Dendritic cell treated with granulocyte-macrophage colony-stimulating factor and Interleukin-4, amounts not matched to agents 40 ng/mL and 50 ng/mL, for 4 days (primary cell): ENCODE data around the gene SPINK8.
"Not testable (repeated sequence)": the region's sequence is repeated elsewhere in the genome, so short reads cannot be mapped to it uniquely, and the experiment has no call there.

ENCODE experiments used
- H3K27ac Mint-ChIP-seq: one replicate; pipeline ENCODE4 v1.8.0; 2022; ENCODE audit warnings: mild to moderate bottlenecking, mixed read lengths
- H3K27me3 Mint-ChIP-seq: one replicate; pipeline ENCODE4 v1.8.0; 2022; ENCODE audit warnings: mild to moderate bottlenecking, mixed read lengths
- H3K36me3 Mint-ChIP-seq: one replicate; pipeline ENCODE4 v1.8.0; 2022; ENCODE audit warnings: low read depth, mixed read lengths
- H3K4me1 Mint-ChIP-seq: one replicate; pipeline ENCODE4 v1.8.0; 2022; ENCODE audit warnings: low read depth, mixed read lengths
- H3K4me3 Mint-ChIP-seq: one replicate; pipeline ENCODE4 v1.8.0; 2022; ENCODE audit warnings: mild to moderate bottlenecking, moderate library complexity, mixed read lengths
- H3K9me3 Mint-ChIP-seq: one replicate; pipeline ENCODE4 v1.8.0; 2022; ENCODE audit warnings: mixed read lengths
- intact Hi-C: fragments of 100-400 bp; cut with micrococcal nuclease; formaldehyde crosslinking; loops from one replicate; pipeline ENCODE4 v1.15.0; 2022

SPINK8 gene

DNA sequence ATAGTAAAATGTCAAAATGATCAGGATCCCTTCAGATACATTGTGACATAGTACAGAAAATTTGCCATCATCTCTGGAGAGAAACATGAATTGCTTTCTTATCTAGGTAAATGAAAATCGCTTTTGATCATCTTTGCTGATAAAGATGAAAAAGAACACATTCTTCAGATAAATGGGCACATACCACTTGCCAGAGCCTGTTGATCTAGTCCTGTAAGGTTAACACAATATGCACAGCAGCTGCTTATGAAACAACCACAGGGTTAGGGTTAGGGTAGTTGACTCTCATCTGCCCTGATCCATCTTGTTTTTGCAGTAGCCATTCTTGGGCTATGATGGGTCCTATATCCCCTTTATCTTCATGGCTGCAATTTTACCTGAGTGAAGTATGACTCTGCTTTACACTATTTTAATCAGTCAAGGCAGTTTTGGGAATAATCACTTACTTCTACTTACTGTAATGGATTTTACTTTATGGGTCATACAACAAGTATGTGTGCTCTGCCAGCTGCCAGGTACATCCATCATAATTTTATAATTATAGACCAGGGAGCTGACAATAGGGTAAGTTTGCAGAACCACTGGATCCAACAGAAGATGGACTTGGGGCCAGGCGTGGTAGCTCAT lies 12.6 kb upstream of the SPINK8 start:
- H3K36me3 Mint-ChIP-seq, result no peaks in the 10 kb centered on the region
- H3K27ac Mint-ChIP-seq, result no peak overlapping the region
- intact Hi-C loops, result no loop called here
- H3K4me1 Mint-ChIP-seq, result no peaks in the 10 kb centered on the region
- no peaks in the 10 kb centered on the region for H3K9me3 Mint-ChIP-seq
- no peak overlapping the region for H3K4me3 Mint-ChIP-seq
- no peaks in the 10 kb centered on the region for H3K27me3 Mint-ChIP-seq

DNA sequence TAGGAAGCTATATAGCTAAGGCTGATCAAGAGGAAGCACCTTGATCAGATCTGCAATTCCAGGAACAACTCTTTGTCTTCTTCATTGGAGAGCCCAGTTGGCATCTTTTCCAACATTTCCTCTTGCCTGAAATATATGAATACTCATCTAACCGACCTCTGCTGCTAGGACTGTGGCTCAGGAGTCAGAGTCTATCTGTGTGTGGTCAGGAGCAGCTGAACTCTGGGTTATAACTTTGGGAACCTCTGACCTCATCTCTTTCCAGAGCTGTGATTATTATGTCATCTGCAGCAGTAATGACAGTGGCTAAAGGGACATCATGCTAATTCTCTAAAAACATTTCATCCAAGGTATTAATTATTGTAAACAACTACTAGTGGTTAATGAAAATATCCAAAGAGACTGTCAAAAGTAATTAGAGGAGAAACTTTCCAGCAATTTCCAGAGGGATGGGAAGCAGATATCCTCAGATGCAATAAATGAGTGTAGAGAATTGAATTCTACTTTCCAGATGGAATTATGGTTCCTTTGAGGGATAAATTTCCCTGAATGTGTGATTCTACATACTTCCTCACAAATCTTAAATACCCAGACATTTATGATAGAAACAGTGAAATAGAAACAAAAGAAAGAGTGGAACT lies 11.5 kb upstream of the SPINK8 start:
- no peak overlapping the region for H3K27ac Mint-ChIP-seq
- H3K9me3 Mint-ChIP-seq, result no peaks in the 10 kb centered on the region
- intact Hi-C loops, result no loop called here
- H3K4me3 Mint-ChIP-seq, result no peak overlapping the region
- H3K4me1 Mint-ChIP-seq, result no peaks in the 10 kb centered on the region
- no peaks in the 10 kb centered on the region for H3K27me3 Mint-ChIP-seq
- H3K36me3 Mint-ChIP-seq, result no peaks in the 10 kb centered on the region

DNA sequence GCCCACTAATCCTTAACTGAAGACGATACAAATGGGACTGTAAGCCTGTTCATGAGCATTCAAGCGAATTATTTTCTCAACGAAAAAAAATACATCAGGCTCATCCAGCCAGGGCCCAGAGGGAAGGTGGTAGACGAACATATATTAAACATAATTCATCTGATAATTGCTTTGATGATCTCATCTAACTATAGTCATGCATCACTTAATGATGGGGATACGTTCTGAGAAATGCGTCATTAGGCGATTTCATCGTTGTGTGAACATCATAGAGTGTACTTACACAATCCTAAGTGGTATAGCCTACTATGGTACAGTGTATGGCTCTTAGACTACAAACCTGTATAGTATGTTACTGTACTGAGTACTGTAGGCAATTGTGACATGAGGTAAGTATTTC lies 10.0 kb upstream of the SPINK8 start:
- H3K9me3 Mint-ChIP-seq, result no peaks in the 10 kb centered on the region
- H3K27ac Mint-ChIP-seq, result no peak overlapping the region
- H3K36me3 Mint-ChIP-seq, result no peaks in the 10 kb centered on the region
- peaks cover 2% of the 10 kb centered on the region for H3K4me1 Mint-ChIP-seq
- no peaks in the 10 kb centered on the region for H3K27me3 Mint-ChIP-seq
- intact Hi-C loops, result no loop called here
- H3K4me3 Mint-ChIP-seq, result no peak overlapping the region

DNA sequence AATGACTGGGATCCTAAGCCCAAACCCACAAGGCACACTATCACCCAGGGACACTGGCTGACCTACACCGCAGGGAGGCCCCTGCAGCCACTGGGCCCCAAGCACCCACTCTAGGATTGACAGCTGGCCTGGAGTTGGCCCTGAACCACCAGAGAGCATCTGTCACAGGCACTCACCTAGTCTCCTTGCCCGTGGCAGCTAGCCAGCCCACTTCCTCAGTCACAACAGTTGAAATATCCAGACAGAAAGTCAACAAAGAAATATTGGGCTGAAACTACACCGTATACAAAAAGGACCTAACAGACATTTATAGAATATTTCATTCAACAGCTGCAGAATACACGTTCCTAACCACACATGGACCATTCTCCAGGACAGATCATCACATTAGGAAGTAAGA lies 5.2 kb upstream of the SPINK8 start:
- Mint-ChIP-seq H3K27me3 (no peaks in the 10 kb centered on the region), H3K9me3 (no peaks in the 10 kb centered on the region)

DNA sequence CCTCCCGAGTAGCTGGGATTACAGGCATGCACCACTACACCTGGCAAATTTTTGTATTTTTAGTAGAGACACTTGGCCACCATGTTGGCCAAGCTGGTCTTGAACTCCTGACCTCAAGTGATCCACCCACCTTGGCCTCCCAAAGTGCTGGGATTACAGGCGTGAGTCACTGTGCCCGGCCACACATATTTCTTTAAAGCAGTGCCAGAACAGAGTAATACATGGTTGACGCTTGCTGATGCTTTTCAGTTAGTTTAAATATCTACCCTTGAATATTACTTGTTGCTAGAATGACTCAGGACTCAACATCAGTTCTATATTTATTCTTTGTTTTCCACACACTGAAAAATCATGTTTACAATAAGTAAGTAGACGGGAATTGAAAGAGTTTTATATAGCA lies 4.1 kb upstream of the SPINK8 start:
- H3K36me3 Mint-ChIP-seq, H3K9me3 Mint-ChIP-seq, H3K27me3 Mint-ChIP-seq, H3K4me3 Mint-ChIP-seq, intact Hi-C loops, H3K27ac Mint-ChIP-seq: not testable (repeated sequence)
- H3K4me1 Mint-ChIP-seq, result peaks cover 36% of the 10 kb centered on the region

More for the DNA sequence above, 5.2 kb upstream of the SPINK8 start:
- Mint-ChIP-seq H3K36me3 (no peaks in the 10 kb centered on the region), H3K4me3 (no peak overlapping the region), H3K27ac (no peak overlapping the region), H3K4me1 (peaks cover 25% of the 10 kb centered on the region)
- intact Hi-C loops, result no loop called here

DNA sequence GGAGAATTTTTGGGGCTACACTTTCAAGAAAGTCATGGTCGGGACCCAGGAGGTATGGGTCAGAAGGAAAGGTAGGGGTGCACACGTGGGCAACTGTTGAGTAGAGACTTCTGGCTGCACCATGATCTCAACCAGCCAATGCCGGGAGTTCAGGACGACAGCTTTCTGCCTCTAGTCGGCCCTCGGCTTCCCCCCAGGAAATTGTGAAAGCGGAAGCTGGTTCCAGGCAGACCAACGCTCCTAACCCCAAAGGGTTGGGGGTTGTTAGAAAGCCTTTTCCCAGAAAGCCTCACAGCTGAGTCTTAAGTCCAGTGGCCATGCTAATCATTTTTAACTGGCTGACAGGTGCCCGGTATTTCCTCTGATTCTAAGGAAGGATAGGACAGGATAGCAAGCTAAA lies 1.8 kb upstream of the SPINK8 start:
- peaks cover 41% of the 10 kb centered on the region for H3K4me1 Mint-ChIP-seq
- H3K27ac Mint-ChIP-seq, result peak overlapping the region; percentile 10
- intact Hi-C loops, H3K36me3 Mint-ChIP-seq, H3K9me3 Mint-ChIP-seq, H3K27me3 Mint-ChIP-seq: not testable (repeated sequence)
- peak overlapping the region; percentile 49 for H3K4me3 Mint-ChIP-seq

DNA sequence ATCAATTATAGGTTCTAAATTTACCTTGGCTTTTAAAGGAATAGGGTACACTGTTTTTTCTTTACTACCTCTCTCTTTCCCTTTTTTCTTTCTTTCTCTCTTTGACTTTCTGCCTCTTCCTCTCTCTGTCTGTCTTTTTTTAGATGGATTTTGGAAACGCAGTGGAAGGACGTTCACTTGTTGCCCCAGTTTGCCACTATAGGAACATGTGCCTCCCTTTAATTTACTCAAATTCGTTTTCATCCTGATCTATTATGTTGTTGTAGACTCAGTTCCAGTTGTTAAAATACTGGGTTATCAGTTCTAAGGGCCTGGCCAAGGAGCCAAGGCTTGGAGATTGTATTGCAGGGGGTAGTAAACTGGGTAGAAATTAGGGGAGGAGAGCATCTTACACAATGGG lies 1.1 kb upstream of the SPINK8 start:
- intact Hi-C loops, result no loop called here
- H3K4me1 Mint-ChIP-seq, result peaks cover 41% of the 10 kb centered on the region
- H3K9me3 Mint-ChIP-seq, result no peaks in the 10 kb centered on the region
- peak overlapping the region; percentile 10 for H3K27ac Mint-ChIP-seq
- H3K4me3 Mint-ChIP-seq, result no peak overlapping the region
- no peaks in the 10 kb centered on the region for H3K36me3 Mint-ChIP-seq
- no peaks in the 10 kb centered on the region for H3K27me3 Mint-ChIP-seq

DNA sequence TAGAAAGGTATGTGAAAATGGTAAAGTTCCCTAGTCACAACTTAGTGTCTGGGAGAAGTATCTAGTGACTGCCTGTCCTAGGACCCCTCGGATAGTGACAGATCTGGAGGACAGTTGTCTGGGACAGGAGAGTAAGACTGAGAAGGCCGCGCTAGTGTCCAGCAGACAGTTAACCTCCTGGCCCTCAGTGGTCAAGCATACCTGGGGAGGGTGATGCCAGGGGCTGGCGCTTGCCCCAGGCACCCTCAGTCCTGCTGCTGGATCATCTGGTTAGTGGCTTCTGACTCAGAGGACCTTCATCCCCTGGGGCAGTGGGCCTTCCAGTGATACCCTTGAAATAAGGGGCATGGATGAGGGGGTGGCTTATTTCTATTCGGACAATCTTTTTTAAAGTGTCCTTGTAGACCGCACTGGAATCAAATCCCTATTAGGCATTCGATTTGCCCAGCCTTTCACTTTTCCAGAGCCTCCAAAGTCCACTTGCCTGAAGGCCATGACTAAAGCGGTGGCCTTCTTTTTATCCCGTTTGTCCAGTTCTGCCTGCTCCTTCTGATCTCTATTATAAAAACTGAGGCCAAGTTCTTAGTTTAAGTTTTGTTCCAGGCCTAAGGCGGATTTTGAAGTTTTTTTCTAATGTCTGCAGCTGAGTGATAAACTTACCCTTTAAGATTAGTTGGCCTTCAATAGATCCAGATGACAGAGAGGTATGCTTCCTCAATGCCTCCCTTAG lies 1.6 kb downstream of the SPINK8 start:
- H3K36me3 Mint-ChIP-seq, H3K27me3 Mint-ChIP-seq, H3K9me3 Mint-ChIP-seq, H3K27ac Mint-ChIP-seq, intact Hi-C loops, H3K4me3 Mint-ChIP-seq: not testable (repeated sequence)
- peaks cover 32% of the 10 kb centered on the region for H3K4me1 Mint-ChIP-seq

DNA sequence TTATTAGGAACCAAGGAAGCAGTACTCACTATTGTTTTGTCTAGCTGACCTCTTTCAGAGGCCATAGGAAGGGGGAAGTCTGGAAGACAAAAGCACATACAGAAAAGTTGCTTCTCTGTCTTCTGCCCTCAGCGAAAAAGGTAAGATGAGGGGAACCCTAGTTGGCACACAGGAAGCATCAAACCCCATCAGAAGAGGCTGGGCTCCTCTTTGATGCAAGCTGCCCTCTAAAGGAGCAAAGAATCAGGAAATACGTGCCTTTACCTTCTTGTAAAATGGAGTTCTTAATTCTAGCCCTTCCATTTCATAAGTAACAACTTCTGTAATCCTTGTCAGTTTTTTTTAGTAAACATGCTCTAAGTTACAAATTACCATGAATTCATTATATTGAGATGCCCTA lies 12.5 kb downstream of the SPINK8 start:
- peaks cover 9% of the 10 kb centered on the region for H3K9me3 Mint-ChIP-seq
- H3K27me3 Mint-ChIP-seq, result no peaks in the 10 kb centered on the region
- H3K27ac Mint-ChIP-seq, result no peak overlapping the region
- intact Hi-C loops, result no loop called here
- no peak overlapping the region for H3K4me3 Mint-ChIP-seq
- H3K36me3 Mint-ChIP-seq, result no peaks in the 10 kb centered on the region
- H3K4me1 Mint-ChIP-seq, result peaks cover 13% of the 10 kb centered on the region

DNA sequence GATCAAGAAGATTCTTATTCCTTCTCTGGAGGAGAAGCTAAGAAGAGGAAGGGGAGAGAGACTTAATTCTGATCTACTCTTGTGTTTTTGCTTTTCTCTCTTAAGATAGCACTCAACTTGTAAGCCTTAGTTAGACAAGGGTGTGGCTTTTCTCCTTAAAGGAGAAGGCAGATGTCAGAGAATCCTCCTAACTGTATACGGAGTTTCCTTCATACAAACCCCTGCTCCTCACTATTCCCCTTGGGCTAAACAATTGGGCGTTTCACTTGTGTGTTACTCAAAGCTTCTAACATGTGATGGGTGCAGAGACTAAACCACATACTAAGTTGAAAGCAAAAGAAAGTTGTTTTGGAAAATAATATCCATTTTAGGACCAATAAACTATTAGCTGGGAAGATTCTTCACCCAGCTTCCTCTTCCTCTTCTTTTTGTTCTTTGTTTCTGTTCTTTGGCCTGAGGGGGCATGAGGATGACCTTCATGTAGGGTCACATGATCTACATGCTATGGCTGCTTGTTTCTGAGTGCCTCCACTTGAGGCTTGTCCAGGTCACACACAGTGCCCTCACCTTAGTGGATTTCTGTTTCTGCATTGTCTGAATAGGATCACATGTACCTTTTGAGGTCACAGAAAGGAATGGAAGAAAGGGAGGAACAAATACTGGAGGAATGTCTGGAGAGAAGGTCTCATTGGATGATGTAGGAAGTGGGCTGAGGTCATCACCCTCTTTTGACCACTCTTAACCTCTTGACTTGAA lies 14.6 kb downstream of the SPINK8 start:
- H3K36me3 Mint-ChIP-seq, result no peaks in the 10 kb centered on the region
- intact Hi-C loops, result no loop called here
- peak overlapping the region; percentile 68 for H3K27ac Mint-ChIP-seq

DNA sequence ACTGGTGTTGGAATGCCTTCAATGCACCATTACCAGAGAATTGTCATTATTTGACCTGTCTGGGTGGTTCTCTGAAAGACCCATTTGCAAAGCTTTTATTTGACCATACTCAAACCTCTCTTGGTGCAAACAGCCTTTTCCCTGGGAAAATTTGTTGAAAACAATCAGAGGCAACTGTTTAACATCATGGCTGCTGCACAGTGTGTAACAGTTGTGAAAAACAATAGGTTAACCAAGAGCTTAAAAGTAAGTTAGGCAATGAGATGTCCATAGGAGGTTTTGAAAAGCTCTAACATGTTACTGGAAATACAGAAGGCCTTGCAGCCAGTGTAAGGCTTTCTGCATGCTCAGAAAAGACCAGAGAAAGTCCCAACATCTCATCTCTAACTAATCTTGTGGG lies 18.9 kb downstream of the SPINK8 start:
- intact Hi-C loops, result no loop called here
- H3K27me3 Mint-ChIP-seq, result no peaks in the 10 kb centered on the region
- H3K9me3 Mint-ChIP-seq, result no peaks in the 10 kb centered on the region
- H3K4me1 Mint-ChIP-seq, result peaks cover 13% of the 10 kb centered on the region
- H3K4me3 Mint-ChIP-seq, result no peak overlapping the region
- H3K36me3 Mint-ChIP-seq, result no peaks in the 10 kb centered on the region
- no peak overlapping the region for H3K27ac Mint-ChIP-seq

More for the DNA sequence above, 14.6 kb downstream of the SPINK8 start:
- H3K4me3 Mint-ChIP-seq, result no peak overlapping the region
- H3K27me3 Mint-ChIP-seq, result no peaks in the 10 kb centered on the region
- H3K9me3 Mint-ChIP-seq, result no peaks in the 10 kb centered on the region
- peaks cover 13% of the 10 kb centered on the region for H3K4me1 Mint-ChIP-seq

DNA sequence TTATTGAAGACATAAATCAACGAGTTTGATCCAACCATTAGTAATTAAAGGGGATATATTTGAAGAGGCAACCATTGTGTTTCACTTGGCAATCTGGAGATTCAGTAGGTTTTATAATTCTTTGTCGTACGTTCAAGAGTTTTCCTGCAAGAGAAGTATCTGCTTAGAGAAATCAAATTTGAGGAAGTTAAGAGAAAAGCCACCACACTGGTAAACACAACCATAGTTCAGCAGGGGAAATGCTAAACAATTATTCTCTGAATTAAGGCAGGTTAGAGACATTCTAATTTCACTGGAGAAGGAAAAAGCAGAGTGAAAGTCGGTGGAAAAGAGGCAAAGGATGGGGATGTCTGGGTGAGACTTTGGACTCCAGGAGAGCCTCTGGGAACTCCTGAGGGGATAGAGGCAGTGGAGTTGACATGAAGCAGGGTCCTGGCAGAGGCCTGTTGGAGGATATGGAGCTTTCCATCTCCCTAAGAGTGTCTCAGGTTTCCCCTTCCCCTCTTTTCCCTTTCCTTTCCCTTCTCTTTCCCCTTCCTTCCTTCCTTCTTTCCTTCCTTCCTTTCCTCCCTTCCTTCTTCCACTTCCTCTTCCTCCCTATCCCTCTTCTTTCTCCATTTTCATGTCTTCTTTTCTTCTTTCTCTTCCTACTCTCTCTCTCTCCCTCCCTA lies 26.5 kb downstream of the SPINK8 start:
- intact Hi-C loops, result no loop called here
- peak overlapping the region; percentile 74 for H3K27ac Mint-ChIP-seq
- H3K4me3 Mint-ChIP-seq, result no peak overlapping the region
- peaks cover under 1% of the 10 kb centered on the region for H3K36me3 Mint-ChIP-seq
- H3K9me3 Mint-ChIP-seq, result no peaks in the 10 kb centered on the region
- peaks cover 23% of the 10 kb centered on the region for H3K4me1 Mint-ChIP-seq
- H3K27me3 Mint-ChIP-seq, result no peaks in the 10 kb centered on the region

DNA sequence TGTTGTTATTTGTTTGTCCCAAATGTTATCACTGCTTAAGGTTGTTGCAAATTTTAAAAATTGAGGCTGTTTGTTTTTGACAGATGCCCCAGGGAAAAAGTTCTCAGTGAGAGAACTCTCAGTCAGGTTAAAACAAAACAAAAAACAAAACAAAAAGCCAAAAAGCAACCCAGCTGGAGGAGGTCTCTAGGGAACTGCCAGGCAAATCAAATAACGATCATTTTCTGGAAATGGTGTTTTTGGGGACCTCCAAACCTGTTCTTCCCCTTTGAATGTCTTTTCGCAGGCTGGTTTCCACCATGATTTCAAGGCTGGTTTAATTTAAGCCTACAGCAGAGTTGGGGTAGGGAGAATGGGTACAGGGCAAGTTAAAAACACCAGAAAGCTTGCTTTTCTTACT lies 27.2 kb downstream of the SPINK8 start:
- H3K27ac Mint-ChIP-seq, result no peak overlapping the region
- peaks cover 7% of the 10 kb centered on the region for H3K36me3 Mint-ChIP-seq
- intact Hi-C loops, result no loop called here

DNA sequence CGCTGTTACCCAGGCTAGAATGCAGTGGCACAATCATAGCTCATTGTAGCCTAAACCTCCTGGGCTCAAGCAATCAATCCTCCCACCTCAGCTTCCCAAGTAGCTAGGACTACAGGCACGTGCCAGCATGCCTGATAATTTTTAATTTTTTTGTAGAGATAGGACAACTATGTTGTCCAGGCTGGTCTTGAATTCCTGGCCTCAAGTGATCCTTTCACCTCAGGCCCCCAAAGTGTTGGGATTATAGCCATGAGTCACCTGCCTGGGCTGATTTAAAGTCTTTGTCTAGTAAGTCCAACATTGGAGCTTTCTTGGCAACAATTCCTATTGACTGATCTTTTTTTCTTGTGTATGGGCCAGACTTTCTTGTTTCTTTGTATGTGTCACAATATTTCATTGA lies 28.1 kb downstream of the SPINK8 start:
- Mint-ChIP-seq H3K27ac (no peak overlapping the region), H3K36me3 (peaks cover 12% of the 10 kb centered on the region), H3K4me3 (no peak overlapping the region), H3K4me1 (peaks cover 29% of the 10 kb centered on the region), H3K27me3 (no peaks in the 10 kb centered on the region), H3K9me3 (no peaks in the 10 kb centered on the region)
- intact Hi-C loops, result no loop called here

More for the DNA sequence above, 27.2 kb downstream of the SPINK8 start:
- no peaks in the 10 kb centered on the region for H3K9me3 Mint-ChIP-seq
- H3K4me1 Mint-ChIP-seq, result peaks cover 27% of the 10 kb centered on the region
- H3K27me3 Mint-ChIP-seq, result no peaks in the 10 kb centered on the region
- H3K4me3 Mint-ChIP-seq, result no peak overlapping the region
